ENCODE results near the gene COQ5.

COQ5 gene

DNA sequence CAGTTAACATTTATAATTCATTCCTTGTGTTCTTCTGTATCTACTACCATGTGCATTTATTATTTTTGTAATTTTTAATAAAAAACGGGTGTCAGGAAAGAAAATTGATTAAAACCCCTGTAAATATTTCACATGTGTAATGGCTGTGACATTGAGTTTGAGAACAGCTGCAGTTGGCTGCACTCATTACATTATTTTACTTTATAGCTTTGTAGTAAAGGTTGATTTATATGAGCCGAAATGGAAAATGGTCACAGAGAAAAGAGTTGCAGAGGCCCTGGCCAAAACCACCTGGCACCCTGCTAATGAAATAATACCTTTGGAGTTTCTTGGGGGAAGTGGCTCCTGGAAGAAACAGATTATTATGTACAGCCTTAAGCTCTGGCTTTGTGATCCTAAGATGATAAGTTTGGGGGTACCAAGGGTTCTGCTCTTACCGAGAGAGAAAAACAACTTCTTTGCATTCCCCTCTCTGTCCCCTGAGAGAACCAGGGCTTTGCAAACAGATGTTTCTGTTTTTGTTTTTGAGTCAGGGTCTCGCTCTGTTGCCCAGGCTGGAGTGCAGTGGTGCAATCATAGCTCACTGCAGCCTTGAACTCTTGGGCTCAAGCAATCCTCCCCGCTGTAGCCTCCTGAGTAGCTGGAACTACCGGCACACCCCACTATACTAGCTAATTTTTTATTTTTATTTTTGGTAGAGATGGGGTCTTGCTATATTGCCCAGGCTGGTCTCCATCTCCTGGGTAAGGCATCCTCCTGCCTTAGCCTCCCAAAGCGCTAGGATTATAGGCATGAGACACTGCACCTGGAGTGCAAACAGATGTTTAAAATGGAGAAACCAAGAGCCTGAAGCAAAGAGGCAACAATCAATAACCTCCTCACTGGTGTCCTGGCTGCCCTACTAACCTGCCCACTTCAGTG lies 42.7 kb downstream of the COQ5 start:
- H3K9ac ChIP-seq (ENCODE audit: low read depth in 1 of 2, low read length in 2 of 2): no peak overlapping the region
- no peaks in the 10 kb centered on the region for H3K9me3 ChIP-seq (ENCODE audit: control insufficient read depth in 2 of 2, low read length in 2 of 2)
- H3K4me1 ChIP-seq (ENCODE audit: control insufficient read depth in 2 of 2, insufficient read depth in 2 of 2, low read length in 2 of 2): peaks cover 0 to 2% of the 10 kb centered on the region in 2 donors
- H3K4me3 ChIP-seq (ENCODE audit: low read length in 2 of 2): no peak overlapping the region
- no peak overlapping the region for H3K27ac ChIP-seq (ENCODE audit: low read depth in 2 of 2, low read length in 2 of 2)
- no peaks in the 10 kb centered on the region for H3K36me3 ChIP-seq (ENCODE audit: control insufficient read depth in 2 of 2, insufficient read depth in 2 of 2, low read length in 2 of 2)
- H3K27me3 ChIP-seq (ENCODE audit: control insufficient read depth in 2 of 2, insufficient read depth in 2 of 2, low read length in 2 of 2): no peaks in the 10 kb centered on the region

DNA sequence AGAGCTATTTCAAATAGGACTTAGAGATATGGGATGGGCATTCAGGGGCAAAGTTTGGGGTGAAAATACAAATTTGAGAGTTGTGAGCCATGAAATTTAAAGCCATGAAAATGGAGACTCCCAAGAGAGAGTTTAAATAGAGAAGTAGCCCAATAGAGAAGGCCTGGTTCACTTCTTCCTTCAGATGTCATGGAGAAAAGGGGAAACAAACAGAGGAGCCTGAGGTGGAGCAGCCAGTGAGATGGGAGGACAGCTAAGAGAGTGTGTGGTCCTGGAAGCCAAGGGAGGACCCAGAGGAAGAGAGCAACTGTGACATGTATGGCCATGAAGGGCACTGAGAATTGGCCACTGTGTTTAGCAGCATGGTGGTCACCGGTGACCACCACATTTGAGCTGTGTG lies 45.3 kb downstream of the COQ5 start:
- Histone ChIP-seq H3K4me3 (ENCODE audit: low read length in 2 of 2) (no peak overlapping the region), H3K36me3 (ENCODE audit: control insufficient read depth in 2 of 2, insufficient read depth in 2 of 2, low read length in 2 of 2) (no peaks in the 10 kb centered on the region), H3K9ac (ENCODE audit: low read depth in 1 of 2, low read length in 2 of 2) (no peak overlapping the region), H3K27me3 (ENCODE audit: control insufficient read depth in 2 of 2, insufficient read depth in 2 of 2, low read length in 2 of 2) (no peaks in the 10 kb centered on the region), H3K27ac (ENCODE audit: low read depth in 2 of 2, low read length in 2 of 2) (no peak overlapping the region), H3K9me3 (ENCODE audit: control insufficient read depth in 2 of 2, low read length in 2 of 2) (no peaks in the 10 kb centered on the region), H3K4me1 (ENCODE audit: control insufficient read depth in 2 of 2, insufficient read depth in 2 of 2, low read length in 2 of 2) (peaks cover 0 to 2% of the 10 kb centered on the region in 2 donors)

DNA sequence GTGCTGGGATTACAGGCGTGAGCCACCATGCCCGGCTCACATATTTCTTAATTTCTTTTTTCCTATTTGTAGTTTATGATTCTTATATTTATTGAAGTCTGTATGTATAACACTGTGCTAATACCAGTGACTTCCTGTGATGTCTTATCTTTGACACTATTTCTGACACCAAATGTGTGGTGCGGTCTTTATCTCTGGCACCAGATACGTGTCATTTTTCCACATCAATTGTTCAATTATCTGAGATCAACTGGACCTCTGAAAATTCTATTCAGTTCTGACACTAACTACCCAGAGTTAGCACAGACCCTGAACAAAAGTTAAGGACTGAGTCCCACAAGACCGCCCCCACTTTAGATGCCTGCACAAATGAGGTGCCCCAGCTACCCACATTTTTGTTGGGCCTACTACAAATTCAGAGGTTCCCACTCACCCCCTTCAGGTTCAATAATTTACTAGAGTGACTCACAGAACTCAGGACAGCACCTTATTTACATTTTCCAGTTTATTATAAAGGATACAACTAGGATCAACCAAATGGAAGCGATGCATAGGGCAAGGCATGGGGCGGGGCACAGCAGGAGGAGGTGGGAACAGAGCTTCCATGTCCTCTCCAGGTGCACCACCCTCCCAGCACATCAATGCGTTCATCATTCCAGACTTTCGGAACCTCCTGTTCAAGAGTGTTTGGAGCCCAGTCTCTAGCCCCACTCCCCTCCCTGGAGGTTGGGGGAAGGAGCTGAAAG lies 47.8 kb downstream of the COQ5 start:
- Histone ChIP-seq H3K4me1 (ENCODE audit: control insufficient read depth in 2 of 2, insufficient read depth in 2 of 2, low read length in 2 of 2) (peaks cover 0 to 2% of the 10 kb centered on the region in 2 donors), H3K36me3 (ENCODE audit: control insufficient read depth in 2 of 2, insufficient read depth in 2 of 2, low read length in 2 of 2) (no peaks in the 10 kb centered on the region), H3K27me3 (ENCODE audit: control insufficient read depth in 2 of 2, insufficient read depth in 2 of 2, low read length in 2 of 2) (no peaks in the 10 kb centered on the region), H3K4me3 (ENCODE audit: low read length in 2 of 2) (no peak overlapping the region), H3K9me3 (ENCODE audit: control insufficient read depth in 2 of 2, low read length in 2 of 2) (no peaks in the 10 kb centered on the region), H3K9ac (ENCODE audit: low read depth in 1 of 2, low read length in 2 of 2) (no peak overlapping the region), H3K27ac (ENCODE audit: low read depth in 2 of 2, low read length in 2 of 2) (no peak overlapping the region)

DNA sequence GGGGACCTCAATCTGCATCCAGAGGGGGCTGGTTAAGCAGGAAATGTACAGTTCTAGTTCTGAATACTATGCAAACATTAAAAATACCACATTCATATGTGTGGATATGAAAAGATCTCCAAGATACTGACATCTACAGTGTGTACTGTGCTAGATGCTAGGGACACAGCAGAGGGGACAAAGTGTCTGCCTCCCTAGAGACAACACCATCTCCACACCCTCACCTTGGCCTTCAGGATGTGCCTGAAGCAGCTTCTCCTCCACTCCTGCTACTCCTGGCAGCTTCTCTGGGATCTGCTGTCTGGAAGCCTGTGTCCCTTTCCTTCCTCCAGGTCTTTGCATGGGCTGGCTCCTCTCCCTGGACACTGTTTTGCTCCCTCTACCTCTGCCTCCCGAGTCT lies 48.7 kb downstream of the COQ5 start:
- no peaks in the 10 kb centered on the region for H3K9me3 ChIP-seq (ENCODE audit: control insufficient read depth in 2 of 2, low read length in 2 of 2)
- H3K27ac ChIP-seq (ENCODE audit: low read depth in 2 of 2, low read length in 2 of 2): no peak overlapping the region
- no peaks in the 10 kb centered on the region for H3K27me3 ChIP-seq (ENCODE audit: control insufficient read depth in 2 of 2, insufficient read depth in 2 of 2, low read length in 2 of 2)
- H3K36me3 ChIP-seq (ENCODE audit: control insufficient read depth in 2 of 2, insufficient read depth in 2 of 2, low read length in 2 of 2): no peaks in the 10 kb centered on the region
- no peak overlapping the region for H3K4me3 ChIP-seq (ENCODE audit: low read length in 2 of 2)
- peaks cover 0 to 2% of the 10 kb centered on the region in 2 donors for H3K4me1 ChIP-seq (ENCODE audit: control insufficient read depth in 2 of 2, insufficient read depth in 2 of 2, low read length in 2 of 2)
- H3K9ac ChIP-seq (ENCODE audit: low read depth in 1 of 2, low read length in 2 of 2): no peak overlapping the region

DNA sequence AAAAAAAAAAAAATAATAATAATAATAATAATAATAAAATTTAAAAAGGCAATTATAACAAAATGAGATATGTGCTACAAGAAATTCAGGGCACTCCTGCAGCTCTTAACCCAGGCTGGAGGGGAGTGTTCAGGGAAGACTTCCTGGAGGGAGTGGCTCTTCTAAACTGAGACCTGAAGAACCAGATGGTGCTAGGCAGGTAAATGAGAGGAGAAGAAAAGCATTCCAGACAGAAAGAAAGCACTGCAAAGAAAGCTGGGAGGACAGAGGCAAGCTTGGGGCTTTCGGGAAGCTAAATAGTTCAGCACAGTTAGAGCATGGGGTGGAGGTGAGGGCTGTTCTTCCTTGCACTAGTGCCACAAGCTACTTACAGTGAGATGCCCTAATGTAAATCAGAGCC lies 49.5 kb downstream of the COQ5 start:
- Histone ChIP-seq H3K27ac (ENCODE audit: low read depth in 2 of 2, low read length in 2 of 2) (no peak overlapping the region), H3K9me3 (ENCODE audit: control insufficient read depth in 2 of 2, low read length in 2 of 2) (no peaks in the 10 kb centered on the region), H3K4me1 (ENCODE audit: control insufficient read depth in 2 of 2, insufficient read depth in 2 of 2, low read length in 2 of 2) (peaks cover 0 to 2% of the 10 kb centered on the region in 2 donors), H3K36me3 (ENCODE audit: control insufficient read depth in 2 of 2, insufficient read depth in 2 of 2, low read length in 2 of 2) (no peaks in the 10 kb centered on the region), H3K4me3 (ENCODE audit: low read length in 2 of 2) (no peak overlapping the region), H3K9ac (ENCODE audit: low read depth in 1 of 2, low read length in 2 of 2) (no peak overlapping the region), H3K27me3 (ENCODE audit: control insufficient read depth in 2 of 2, insufficient read depth in 2 of 2, low read length in 2 of 2) (no peaks in the 10 kb centered on the region)

DNA sequence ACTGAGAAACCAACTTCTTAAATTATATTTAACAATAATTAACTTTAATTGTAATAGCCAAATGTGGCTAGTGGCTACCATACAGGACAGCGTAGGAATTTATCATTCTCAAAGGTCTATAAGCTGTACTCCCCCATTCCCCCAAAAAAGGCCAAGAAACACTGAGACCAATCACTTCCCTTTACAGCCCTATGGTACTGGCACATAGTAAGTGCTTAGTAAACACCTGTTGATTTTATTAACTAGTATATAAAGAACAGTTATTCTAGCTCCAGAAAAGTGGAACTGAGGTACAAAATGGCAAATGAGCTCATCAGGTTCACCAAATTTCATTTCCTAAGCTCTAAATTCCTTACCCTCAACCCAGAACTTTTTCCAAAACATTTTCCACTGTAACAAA lies 53.3 kb downstream of the COQ5 start:
- Histone ChIP-seq H3K4me3 (ENCODE audit: low read length in 2 of 2) (no peak overlapping the region), H3K9ac (ENCODE audit: low read depth in 1 of 2, low read length in 2 of 2) (no peak overlapping the region), H3K4me1 (ENCODE audit: control insufficient read depth in 2 of 2, insufficient read depth in 2 of 2, low read length in 2 of 2) (no peaks in the 10 kb centered on the region), H3K27ac (ENCODE audit: low read depth in 2 of 2, low read length in 2 of 2) (no peak overlapping the region), H3K36me3 (ENCODE audit: control insufficient read depth in 2 of 2, insufficient read depth in 2 of 2, low read length in 2 of 2) (no peaks in the 10 kb centered on the region), H3K27me3 (ENCODE audit: control insufficient read depth in 2 of 2, insufficient read depth in 2 of 2, low read length in 2 of 2) (no peaks in the 10 kb centered on the region), H3K9me3 (ENCODE audit: control insufficient read depth in 2 of 2, low read length in 2 of 2) (no peaks in the 10 kb centered on the region)

DNA sequence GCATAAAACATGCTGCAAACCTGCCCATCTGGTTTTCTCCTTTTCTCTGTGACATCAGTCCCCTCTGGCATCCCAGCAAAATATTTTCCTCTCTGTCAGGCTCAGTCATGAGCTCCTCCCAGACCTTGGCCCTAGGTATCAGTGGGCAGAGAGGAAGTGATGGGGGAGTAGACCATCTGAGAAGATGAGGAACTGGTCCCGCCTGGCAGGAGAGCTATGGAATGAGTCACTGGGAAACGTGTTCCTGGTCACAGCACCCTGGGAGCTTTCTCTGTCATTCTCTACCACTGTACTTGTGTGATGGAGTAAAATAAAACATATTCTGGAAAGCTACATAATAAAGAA lies 54.4 kb downstream of the COQ5 start:
- H3K36me3 ChIP-seq (ENCODE audit: control insufficient read depth in 2 of 2, insufficient read depth in 2 of 2, low read length in 2 of 2): no peaks in the 10 kb centered on the region
- no peak overlapping the region for H3K4me3 ChIP-seq (ENCODE audit: low read length in 2 of 2)
- H3K9me3 ChIP-seq (ENCODE audit: control insufficient read depth in 2 of 2, low read length in 2 of 2): no peaks in the 10 kb centered on the region
- H3K27ac ChIP-seq (ENCODE audit: low read depth in 2 of 2, low read length in 2 of 2): no peak overlapping the region
- H3K9ac ChIP-seq (ENCODE audit: low read depth in 1 of 2, low read length in 2 of 2): no peak overlapping the region
- H3K4me1 ChIP-seq (ENCODE audit: control insufficient read depth in 2 of 2, insufficient read depth in 2 of 2, low read length in 2 of 2): peaks cover 7% of the 10 kb centered on the region in 2 donors
- no peaks in the 10 kb centered on the region for H3K27me3 ChIP-seq (ENCODE audit: control insufficient read depth in 2 of 2, insufficient read depth in 2 of 2, low read length in 2 of 2)

DNA sequence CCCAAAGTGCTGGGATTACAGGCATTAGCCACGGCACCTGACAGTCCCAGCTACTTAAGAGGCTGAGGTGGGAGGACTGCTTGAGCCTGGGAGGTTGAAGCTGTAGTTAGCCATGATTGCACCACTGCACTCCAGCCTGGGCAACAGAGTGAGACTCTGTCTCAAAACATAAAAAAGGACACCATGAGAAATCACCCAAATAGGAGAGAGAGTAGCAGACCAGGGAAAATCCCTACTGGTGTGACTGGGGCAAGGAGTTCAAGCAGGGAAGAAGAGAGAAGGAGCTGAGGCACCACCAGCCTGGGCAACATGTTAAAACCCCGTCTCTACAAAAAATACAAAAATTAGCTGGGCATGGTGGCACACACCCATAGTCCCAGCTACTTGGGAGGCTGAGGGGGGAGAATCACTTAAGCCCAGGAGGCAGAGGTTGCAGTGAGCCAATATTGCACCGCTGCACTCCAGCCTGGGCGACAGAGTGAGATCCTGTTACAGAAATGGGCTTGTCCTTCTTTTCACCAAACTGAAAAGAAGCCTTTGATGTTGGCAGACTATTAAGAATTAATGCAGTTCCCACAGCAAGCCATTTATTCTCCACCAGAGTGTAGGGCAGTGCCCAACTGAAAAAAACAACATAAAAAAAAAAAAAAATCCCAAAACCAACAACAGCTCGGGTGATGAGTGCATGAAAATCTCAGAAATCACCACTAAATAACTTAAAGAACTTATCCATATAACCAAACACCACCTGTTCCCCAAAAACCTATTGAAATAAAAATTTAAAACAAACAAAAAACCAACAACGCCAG lies 54.9 kb downstream of the COQ5 start:
- Histone ChIP-seq H3K9me3 (ENCODE audit: control insufficient read depth in 2 of 2, low read length in 2 of 2) (no peaks in the 10 kb centered on the region), H3K36me3 (ENCODE audit: control insufficient read depth in 2 of 2, insufficient read depth in 2 of 2, low read length in 2 of 2) (no peaks in the 10 kb centered on the region), H3K4me3 (ENCODE audit: low read length in 2 of 2) (no peak overlapping the region), H3K27ac (ENCODE audit: low read depth in 2 of 2, low read length in 2 of 2) (no peak overlapping the region), H3K9ac (ENCODE audit: low read depth in 1 of 2, low read length in 2 of 2) (no peak overlapping the region), H3K4me1 (ENCODE audit: control insufficient read depth in 2 of 2, insufficient read depth in 2 of 2, low read length in 2 of 2) (peaks cover 7% of the 10 kb centered on the region in 2 donors), H3K27me3 (ENCODE audit: control insufficient read depth in 2 of 2, insufficient read depth in 2 of 2, low read length in 2 of 2) (no peaks in the 10 kb centered on the region)

DNA sequence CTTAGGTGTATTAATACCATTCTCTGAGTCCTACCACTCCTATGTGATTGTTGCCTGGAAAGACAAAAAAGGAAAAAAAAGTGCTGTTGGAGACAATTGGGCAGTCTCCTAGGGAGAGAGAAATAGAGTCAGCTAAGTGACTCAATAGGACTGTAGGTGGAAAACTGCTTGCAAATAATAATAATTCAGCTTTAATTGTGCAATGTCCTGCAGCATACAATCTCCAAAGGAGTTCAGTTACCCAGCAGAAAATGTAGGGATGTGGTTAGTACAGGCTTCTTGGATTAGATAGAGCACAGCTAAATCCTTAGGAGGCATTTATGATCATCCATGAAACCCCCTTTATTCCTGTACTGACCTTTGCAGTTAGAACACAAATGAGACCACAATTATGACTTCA lies 56.4 kb downstream of the COQ5 start:
- Histone ChIP-seq H3K27me3 (ENCODE audit: control insufficient read depth in 2 of 2, insufficient read depth in 2 of 2, low read length in 2 of 2) (no peaks in the 10 kb centered on the region), H3K9ac (ENCODE audit: low read depth in 1 of 2, low read length in 2 of 2) (no peak overlapping the region), H3K36me3 (ENCODE audit: control insufficient read depth in 2 of 2, insufficient read depth in 2 of 2, low read length in 2 of 2) (peaks cover 0 to 1% of the 10 kb centered on the region in 2 donors), H3K9me3 (ENCODE audit: control insufficient read depth in 2 of 2, low read length in 2 of 2) (no peaks in the 10 kb centered on the region), H3K4me3 (ENCODE audit: low read length in 2 of 2) (no peak overlapping the region), H3K27ac (ENCODE audit: low read depth in 2 of 2, low read length in 2 of 2) (no peak overlapping the region), H3K4me1 (ENCODE audit: control insufficient read depth in 2 of 2, insufficient read depth in 2 of 2, low read length in 2 of 2) (peaks cover 11 to 14% of the 10 kb centered on the region in 2 donors)

Data from mucosa of rectum (tissue), 2 donors.